Upper lobe of left lung (tissue), 6 donors: ENCODE results near the gene CYS1. TPM values are rescaled to one million over a fixed set of nuclear protein-coding genes. Genes with fewer than 3 reads are reported as not detected.
A peak's percentile ranks its signal among the peaks of the same experiment; 100 is the strongest.

ENCODE experiments used
- ATAC-seq, 2 donors: fragments of 200-7000 bp; cut with Tn5 transposase; one replicate each; pipeline ENCODE4 v1.9.1; 2022; ENCODE audit warnings: mild to moderate bottlenecking in 2 of 2, moderate library complexity in 2 of 2; ENCODE audit not compliant: low FRiP score in 2 of 2
- DNase-seq, 2 donors: peaks; one replicate each; pipeline ENCODE4 v3.0.0-alpha.2; 2019 to 2020
- H3K27ac ChIP-seq, 4 donors: fragments of 200-600 bp; sonication (generic); one replicate each; pipeline ENCODE4 v1.5.1; 2016 to 2019
- H3K27me3 ChIP-seq, 4 donors: fragments of 200-600 bp; sonication (generic); one replicate each; pipeline ENCODE4 v1.5.1; 2017 to 2019
- H3K36me3 ChIP-seq, 4 donors: fragments of 200-600 bp; sonication (generic); one replicate each; pipeline ENCODE4 v1.5.1; 2016 to 2019
- H3K4me1 ChIP-seq, 4 donors: fragments of 200-600 bp; sonication (generic); one replicate each; pipeline ENCODE4 v1.5.1; 2018 to 2019
- H3K4me3 ChIP-seq, 4 donors: fragments of 200-600 bp; sonication (generic); one replicate each; pipeline ENCODE4 v1.5.1; 2017 to 2019; ENCODE audit warnings: mild to moderate bottlenecking in 2 of 4, moderate library complexity in 1 of 4
- H3K9me3 ChIP-seq, 4 donors: fragments of 200-600 bp; sonication (generic); one replicate each; pipeline ENCODE4 v1.5.1; 2018 to 2019
- CTCF ChIP-seq, 6 experiments: fragments of 450-650 bp in 4 of 6; fragments of 200-600 bp in 2 of 6; sonication (generic) in 2 of 6; IDR thresholded peaks; one replicate each; pipeline ENCODE4 v1.5.1; 2016 to 2019; ENCODE audit warnings: antibody characterized with exemption in 6 of 6
- EP300 ChIP-seq, 4 donors: sonication (generic); formaldehyde crosslinking; IDR thresholded peaks; one replicate each; pipeline ENCODE4 v1.5.1; 2017; ENCODE audit warnings: antibody characterized with exemption in 4 of 4, control low read depth in 2 of 4
- POLR2A ChIP-seq, 4 donors: fragments of 450-650 bp; IDR thresholded peaks; one replicate each; pipeline ENCODE4 v1.5.1; 2016 to 2017; ENCODE audit warnings: antibody characterized with exemption in 4 of 4, mild to moderate bottlenecking in 2 of 4
- POLR2AphosphoS5 ChIP-seq, 2 donors: sonication (generic); formaldehyde crosslinking; IDR thresholded peaks; one replicate each; pipeline ENCODE4 v1.5.1; 2017; ENCODE audit warnings: antibody characterized with exemption in 2 of 2
- WGBS, 2 donors: methylation state at CpG; one replicate each; pipeline ENCODE4 v1.1.5; 2017 to 2018; 5-methylcytosine and 5-hydroxymethylcytosine counted together
- total RNA-seq, 6 donors: library from RNA; depleted of rRNA in 4 of 6; stranded (reverse); fragments of >200 nt in 4 of 6; gene quantifications; one replicate each; pipeline versions ENCODE4 v1.1.0 to v1.2.1, GENCODE V29; 2016 to 2021
- donor health status: DM: no; HTN: no; CAD: no; lungs with moderate emphysema.
- donor health status: DM: no; HTN: yes; CAD: no; lungs with severe emphysema.

The CYS1 gene
- total RNA-seq, 6 donors from 2014 or later = 1.0 to 8.2 (median 5.6) TPM

- TF ChIP-seq POLR2AphosphoS5 (IDR thresholded peaks at IDR 0.05) (no peak), POLR2A (IDR thresholded peaks at IDR 0.05) (no peak), CTCF (IDR thresholded peaks at IDR 0.05) (no peak), EP300 (IDR thresholded peaks at IDR 0.05) (no peak)
- ATAC-seq (no peak), DNase-seq (no peak)
- no peaks in the 10 kb centered on the region for H3K9me3 ChIP-seq
- no peak overlapping the region for H3K4me3 ChIP-seq
- peaks cover 4 to 59% (median 27%) of the 10 kb centered on the region in 4 donors for H3K36me3 ChIP-seq
- 64 to 68% methylated on average over 7 of the region's 7 CpGs for WGBS, 2 donors
- no peaks in the 10 kb centered on the region for H3K27me3 ChIP-seq
- peaks cover 31 to 61% (median 41%) of the 10 kb centered on the region in 4 donors for H3K4me1 ChIP-seq
- H3K27ac ChIP-seq = peak overlapping the region in 2 of 4 donors; percentile 93 to 96
These were observed 33.3 kb downstream of the CYS1 start for GRCh38 chr2:10046931-10047330.

- H3K4me3 ChIP-seq = peak overlapping the region in 3 of 4 donors; percentile 61 to 72 (median 70)
- ATAC-seq (no peak), DNase-seq (peak in 1 of 2 donors; percentile 82)
- no peaks in the 10 kb centered on the region for H3K9me3 ChIP-seq
- H3K27me3 ChIP-seq = no peaks in the 10 kb centered on the region
- TF ChIP-seq CTCF (IDR thresholded peaks at IDR 0.05) (no peak), EP300 (IDR thresholded peaks at IDR 0.05) (no peak), POLR2AphosphoS5 (IDR thresholded peaks at IDR 0.05) (no peak), POLR2A (IDR thresholded peaks at IDR 0.05) (no peak)
- peaks cover 40 to 71% (median 52%) of the 10 kb centered on the region in 4 donors for H3K4me1 ChIP-seq
- peak overlapping the region; percentile 93 to 96 (median 94) for H3K27ac ChIP-seq
- H3K36me3 ChIP-seq = peaks cover 4 to 48% (median 18%) of the 10 kb centered on the region in 4 donors
- WGBS, 2 donors = 72 to 73% methylated on average over 12 to 20 of the region's 20 CpGs
These were observed 34.5 kb downstream of the CYS1 start for GRCh38 chr2:10045561-10046355.

GRCh38 chr2:10043906-10044601 is 36.2 kb downstream of the CYS1 start:
- Histone ChIP-seq H3K4me1 (peaks cover 47 to 82% (median 57%) of the 10 kb centered on the region in 4 donors), H3K27me3 (no peaks in the 10 kb centered on the region), H3K27ac (peak overlapping the region; percentile 94 to 97 (median 95)), H3K4me3 (peak overlapping the region; percentile 57 to 72 (median 66)), H3K9me3 (no peaks in the 10 kb centered on the region), H3K36me3 (peaks cover 4 to 32% (median 16%) of the 10 kb centered on the region in 4 donors)
- ATAC-seq (peak; percentile 82 to 90), DNase-seq (peak; percentile 97 to 100)
- TF ChIP-seq CTCF (IDR thresholded peaks at IDR 0.05) (peak in 1 of 6 experiments; percentile 8), POLR2A (IDR thresholded peaks at IDR 0.05) (peak in 1 of 4 donors; percentile 59), POLR2AphosphoS5 (IDR thresholded peaks at IDR 0.05) (peak; percentile 66 to 82), EP300 (IDR thresholded peaks at IDR 0.05) (peak in 2 of 4 donors; percentile 78 to 92)
- WGBS, 2 donors = 23 to 32% methylated on average over 31 to 49 of the region's 90 CpGs

- Histone ChIP-seq H3K27me3 (no peaks in the 10 kb centered on the region), H3K9me3 (no peaks in the 10 kb centered on the region), H3K27ac (peak within 1 kb of the TSS; percentile 94 to 97 (median 95)), H3K4me1 (peaks cover 45 to 84% (median 58%) of the 10 kb centered on the region in 4 donors), H3K4me3 (peak within 1 kb of the TSS; percentile 58 to 72 (median 66)), H3K36me3 (peaks cover 4 to 25% (median 14%) of the 10 kb centered on the region in 4 donors)
- peak in 1 of 4 donors; percentile 92 for TF ChIP-seq EP300 (IDR thresholded peaks at IDR 0.05)
- peak in 3 of 6 experiments; percentile 15 to 62 (median 38) for TF ChIP-seq CTCF (IDR thresholded peaks at IDR 0.05)
- peak in 1 of 2 donors; percentile 56 for TF ChIP-seq POLR2AphosphoS5 (IDR thresholded peaks at IDR 0.05)
- TF ChIP-seq POLR2A (IDR thresholded peaks at IDR 0.05) = peak in 3 of 4 donors; percentile 33 to 88 (median 74)
- ATAC-seq = peak; percentile 86 to 88
- DNase-seq = peak; percentile 93 to 99
- WGBS, 2 donors = 0% methylated on average over 12 of the region's 104 CpGs; no CpG with 5 or more reads in 1 of the 2 donors
These were observed 36.8 kb downstream of the CYS1 start, which contains the start of gene KLF11 for GRCh38 chr2:10043256-10043905. KLF11 (plus strand) TSS chr2:10043550; CDS start chr2:10043717, 167 bp downstream.
